Vagina (tissue), 2 donors: ENCODE data around the gene HDDC3. TPM values are rescaled to one million over a fixed set of nuclear protein-coding genes. Genes with fewer than 3 reads are reported as not detected.
"Not testable (repeated sequence)": the region's sequence is repeated elsewhere in the genome, so short reads cannot be mapped to it uniquely, and the experiment has no call there.

ENCODE experiments used
- DNase-seq, 2 donors: peaks; one replicate each; pipeline ENCODE4 v3.0.0-alpha.2; 2017; ENCODE audit errors: extremely low spot score in 2 of 2
- H3K27ac ChIP-seq: fragments of 200-600 bp; sonication (generic); one replicate; pipeline ENCODE4 v1.5.1; 2019
- H3K27me3 ChIP-seq: fragments of 200-600 bp; sonication (generic); one replicate; pipeline ENCODE4 v1.5.1; 2019
- H3K36me3 ChIP-seq, 2 donors: fragments of 200-600 bp; sonication (generic); one replicate each; pipeline ENCODE4 v1.5.1; 2017 to 2019
- H3K4me1 ChIP-seq: fragments of 200-600 bp; sonication (generic); one replicate; pipeline ENCODE4 v1.5.1; 2019
- H3K4me3 ChIP-seq, 2 donors: fragments of 200-600 bp; sonication (generic); 1 replicate in 1 of 2; 2 replicates in 1 of 2; pipeline ENCODE4 v1.5.1; 2016 to 2019
- H3K9me3 ChIP-seq: fragments of 200-600 bp; sonication (generic); one replicate; pipeline ENCODE4 v1.5.1; 2019
- CTCF ChIP-seq, 3 experiments: fragments of 450-650 bp in 2 of 3; fragments of 200-600 bp in 1 of 3; sonication (generic) in 1 of 3; IDR thresholded peaks; one replicate each; pipeline ENCODE4 v1.5.1; 2017 to 2019; ENCODE audit warnings: antibody characterized with exemption in 3 of 3, mild to moderate bottlenecking in 2 of 3, moderate library complexity in 2 of 3
- POLR2A ChIP-seq, 2 donors: fragments of 450-650 bp; IDR thresholded peaks; one replicate each; pipeline ENCODE4 v1.6.1; 2017; ENCODE audit warnings: antibody characterized with exemption in 2 of 2, mild to moderate bottlenecking in 2 of 2, moderate library complexity in 2 of 2
- POLR2AphosphoS5 ChIP-seq, 2 donors: sonication (generic); formaldehyde crosslinking; IDR thresholded peaks; one replicate each; pipeline ENCODE4 v1.9.0; 2017; ENCODE audit warnings: antibody characterized with exemption in 2 of 2, mild to moderate bottlenecking in 2 of 2, low read depth in 1 of 2; ENCODE audit not compliant: insufficient read depth in 1 of 2
- intact Hi-C: fragments of 100-400 bp; cut with DNase I; formaldehyde crosslinking; loops from one replicate; pipeline ENCODE4 v1.15.1; 2023
- total RNA-seq: library from RNA; depleted of rRNA; stranded (reverse); fragments of >200 nt; gene quantifications from one replicate; pipeline ENCODE4 v1.2.3, GENCODE V29; 2016

Gene HDDC3
- total RNA-seq, 1 donor from 2014 or later, result 7.9 TPM

GRCh38 chr15:90910441-90911301 is 21.7 kb downstream of the HDDC3 start:
- Histone ChIP-seq H3K4me3 (no peak overlapping the region), H3K4me1 (no peaks in the 10 kb centered on the region), H3K9me3 (no peaks in the 10 kb centered on the region), H3K27me3 (no peaks in the 10 kb centered on the region), H3K36me3 (peaks cover 5 to 94% of the 10 kb centered on the region in 2 donors), H3K27ac (no peak overlapping the region)
- no peak for DNase-seq
- no peak for TF ChIP-seq CTCF (IDR thresholded peaks at IDR 0.05)
- no peak for TF ChIP-seq POLR2A (IDR thresholded peaks at IDR 0.05)
- no peak for TF ChIP-seq POLR2AphosphoS5 (IDR thresholded peaks at IDR 0.05; ENCODE audit: insufficient read depth in 1 of 2, low read depth in 1 of 2)
- intact Hi-C loops, result no loop called here

GRCh38 chr15:90909976-90910375 is 22.4 kb downstream of the HDDC3 start:
- Histone ChIP-seq H3K9me3 (no peaks in the 10 kb centered on the region), H3K4me3 (no peak overlapping the region), H3K4me1 (no peaks in the 10 kb centered on the region), H3K36me3 (peaks cover 5 to 94% of the 10 kb centered on the region in 2 donors), H3K27me3 (no peaks in the 10 kb centered on the region), H3K27ac (no peak overlapping the region)
- TF ChIP-seq POLR2AphosphoS5 (IDR thresholded peaks at IDR 0.05; ENCODE audit: insufficient read depth in 1 of 2, low read depth in 1 of 2), result no peak
- no peak for TF ChIP-seq CTCF (IDR thresholded peaks at IDR 0.05)
- TF ChIP-seq POLR2A (IDR thresholded peaks at IDR 0.05), result no peak
- intact Hi-C loops, result no loop called here
- no peak for DNase-seq

- peaks cover 5 to 91% of the 10 kb centered on the region in 2 donors for H3K36me3 ChIP-seq
- DNase-seq, H3K9me3 ChIP-seq, intact Hi-C loops, H3K4me1 ChIP-seq, H3K27ac ChIP-seq, H3K4me3 ChIP-seq, H3K27me3 ChIP-seq: not testable (repeated sequence)
These were observed 22.9 kb downstream of the HDDC3 start for GRCh38 chr15:90909449-90909848.

GRCh38 chr15:90907838-90908507 is 24.4 kb downstream of the HDDC3 start:
- Histone ChIP-seq H3K27ac (no peak overlapping the region), H3K4me3 (no peak overlapping the region), H3K36me3 (peaks cover 4 to 79% of the 10 kb centered on the region in 2 donors), H3K27me3 (no peaks in the 10 kb centered on the region), H3K9me3 (no peaks in the 10 kb centered on the region), H3K4me1 (peaks cover 11% of the 10 kb centered on the region)
- DNase-seq, result no peak
- TF ChIP-seq POLR2A (IDR thresholded peaks at IDR 0.05), result no peak
- TF ChIP-seq CTCF (IDR thresholded peaks at IDR 0.05), result no peak
- TF ChIP-seq POLR2AphosphoS5 (IDR thresholded peaks at IDR 0.05; ENCODE audit: insufficient read depth in 1 of 2, low read depth in 1 of 2), result no peak
- intact Hi-C loops, result no loop called here

GRCh38 chr15:90907051-90907660 is 25.2 kb downstream of the HDDC3 start:
- Histone ChIP-seq H3K36me3 (peaks cover 0 to 71% of the 10 kb centered on the region in 2 donors), H3K4me3 (no peak overlapping the region), H3K4me1 (peaks cover 11% of the 10 kb centered on the region), H3K9me3 (no peaks in the 10 kb centered on the region), H3K27ac (no peak overlapping the region), H3K27me3 (no peaks in the 10 kb centered on the region)
- no peak for DNase-seq
- intact Hi-C loops, result no loop called here
- TF ChIP-seq POLR2AphosphoS5 (IDR thresholded peaks at IDR 0.05; ENCODE audit: insufficient read depth in 1 of 2, low read depth in 1 of 2), result no peak
- TF ChIP-seq POLR2A (IDR thresholded peaks at IDR 0.05), result no peak
- TF ChIP-seq CTCF (IDR thresholded peaks at IDR 0.05), result no peak
